GM18511 (cell line): ENCODE data around the gene DERL2.

Experiments used
- ATAC-seq: cut with Tn5 transposase; IDR thresholded peaks from one replicate; pipeline ENCODE4 v1.9.1; 2021; ENCODE audit warnings: mild to moderate bottlenecking, moderate library complexity; ENCODE audit not compliant: unreplicated experiment

DERL2 gene

DNA sequence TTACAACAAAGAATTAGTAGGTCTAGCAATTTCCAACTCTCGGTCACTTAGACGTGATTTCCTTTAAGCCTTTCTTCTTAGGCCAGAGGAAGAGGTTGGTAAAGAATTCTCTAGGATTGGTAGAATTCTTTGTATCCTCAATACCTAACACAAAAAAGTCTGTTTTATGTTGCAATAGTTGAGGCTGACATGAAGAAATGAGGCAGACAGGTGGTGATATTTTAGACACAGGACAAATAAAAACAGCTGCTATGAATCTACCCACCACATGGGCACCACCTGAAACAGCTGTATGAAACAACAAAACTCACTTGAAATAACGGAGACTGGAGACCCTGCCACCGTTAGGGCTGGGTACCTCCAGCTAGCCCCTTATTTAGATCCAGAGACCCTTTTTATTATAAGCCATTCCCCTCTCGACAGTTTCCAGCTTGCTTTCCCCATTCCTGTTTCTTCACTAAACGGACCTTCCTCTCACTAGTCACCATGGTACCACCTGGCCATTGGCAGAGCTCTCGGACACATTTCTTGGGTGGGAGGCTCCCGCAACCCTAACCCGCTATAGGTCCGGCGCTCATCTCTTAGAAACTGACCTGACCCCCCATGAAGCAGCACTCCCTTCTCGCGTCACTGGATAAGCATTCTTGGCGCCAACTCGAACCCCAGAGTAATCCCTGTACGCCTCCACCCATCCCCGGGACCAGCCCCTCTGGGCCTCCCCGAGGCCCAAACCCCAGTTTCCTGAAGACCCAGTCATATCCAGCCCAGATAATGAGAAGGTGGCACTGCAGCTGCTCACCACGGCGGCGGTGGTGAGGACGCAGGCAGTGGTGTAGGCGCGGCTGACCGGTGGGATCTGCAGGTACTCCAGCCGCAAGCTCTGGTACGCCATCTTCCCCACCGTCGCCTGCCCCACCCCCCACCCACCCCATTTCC lies at the start of gene DERL2:
DERL2 (minus strand) TSS at position 909 of the 936 bp plus-strand sequence; CDS start at position 892, 17 bp downstream.
- ATAC-seq = peak; percentile 30

DNA sequence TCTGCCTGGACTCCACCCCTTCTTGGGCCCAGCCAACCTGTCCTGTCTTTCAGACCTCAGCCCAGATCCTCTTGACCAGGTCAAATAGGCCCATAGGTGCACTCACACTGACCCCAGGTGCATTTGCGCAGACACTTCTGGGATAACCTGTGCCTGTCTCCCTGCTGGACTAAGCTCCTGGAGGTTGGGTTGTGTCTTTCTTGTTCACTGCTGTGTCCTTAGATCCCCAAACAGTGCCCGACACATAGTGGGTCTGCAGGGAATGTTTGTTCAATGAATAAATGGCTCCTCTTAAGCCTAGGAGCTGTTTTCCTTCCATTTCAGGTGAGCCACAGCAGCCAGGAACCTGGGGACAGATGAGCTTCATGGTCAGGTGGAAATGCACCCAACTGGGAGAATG lies 49.5 kb upstream of the DERL2 start:
- ATAC-seq = no peak

DNA sequence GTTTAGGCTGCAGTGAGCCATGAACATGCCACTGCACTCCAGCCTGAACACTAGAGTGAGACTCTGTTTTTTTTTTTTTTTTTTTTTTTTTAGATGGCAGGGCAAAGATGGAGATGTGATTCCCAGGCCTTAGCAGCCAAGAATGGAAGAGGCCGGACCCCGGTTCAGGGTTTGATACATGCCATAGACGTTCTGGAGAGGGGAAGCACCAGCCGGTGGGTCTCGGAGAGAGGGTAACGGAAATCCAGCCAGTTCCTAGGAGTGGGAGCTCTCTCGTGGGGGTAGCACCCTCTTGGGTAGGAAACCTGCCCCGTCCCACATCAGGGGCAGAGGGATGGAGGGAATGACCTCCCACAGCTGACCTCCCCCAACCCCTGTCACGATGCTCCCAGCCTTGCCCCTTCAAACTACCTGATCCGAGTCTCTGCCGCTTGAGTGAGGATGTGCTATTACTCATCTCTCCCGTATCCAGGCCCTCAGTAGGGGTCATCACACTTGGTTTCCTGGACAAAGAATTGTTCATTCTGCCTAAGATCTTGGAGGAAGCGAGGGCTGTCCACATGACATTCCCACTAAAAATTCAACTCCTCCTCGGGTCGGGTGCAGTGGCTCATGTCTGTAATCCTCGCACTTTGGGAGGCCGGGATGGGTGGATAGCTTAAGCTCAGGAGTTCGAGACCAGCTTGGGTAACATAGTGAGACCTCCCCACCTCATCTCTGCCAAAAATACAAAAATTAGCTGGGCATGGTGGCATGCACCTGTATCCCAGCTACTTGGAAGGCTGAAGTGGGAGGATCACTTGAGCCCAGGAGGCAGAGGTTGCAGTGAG lies 47.7 kb upstream of the DERL2 start:
- ATAC-seq = no peak

DNA sequence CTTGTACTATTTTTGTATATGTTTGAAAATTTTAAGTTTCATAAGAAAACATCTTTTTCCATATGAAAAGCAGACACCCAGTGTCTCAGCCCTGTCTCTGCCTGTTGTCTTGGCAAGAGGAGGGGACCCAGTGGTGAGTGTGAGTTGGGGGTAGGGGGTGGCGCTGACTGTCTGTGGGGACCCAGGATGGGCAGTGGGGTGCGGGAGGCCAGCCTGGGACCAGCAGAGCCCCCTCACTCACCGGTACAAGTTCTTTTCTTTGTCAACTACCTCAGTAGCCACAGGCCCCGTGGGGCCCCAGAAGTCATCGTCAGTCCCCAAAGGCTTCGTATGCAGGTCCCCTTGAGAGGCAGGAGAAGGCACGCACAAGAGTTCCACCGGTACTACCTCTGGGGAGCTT lies 46.6 kb upstream of the DERL2 start:
- no peak for ATAC-seq

DNA sequence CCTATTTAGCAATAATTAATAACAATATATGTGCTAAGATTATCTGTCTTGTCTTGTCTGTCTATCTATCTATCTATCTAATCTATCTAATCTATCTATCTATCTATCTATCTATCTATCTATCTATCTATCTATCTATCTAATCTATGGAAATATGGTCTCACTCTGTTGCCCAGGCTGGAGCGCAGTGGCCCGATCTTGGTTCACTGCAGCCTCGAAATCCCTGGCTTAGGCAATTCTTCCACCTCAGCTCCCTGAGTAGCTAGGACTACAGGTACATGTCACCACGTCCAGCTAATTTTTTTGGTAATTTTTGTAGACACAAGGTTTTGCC lies 45.1 kb upstream of the DERL2 start:
- ATAC-seq = no peak

DNA sequence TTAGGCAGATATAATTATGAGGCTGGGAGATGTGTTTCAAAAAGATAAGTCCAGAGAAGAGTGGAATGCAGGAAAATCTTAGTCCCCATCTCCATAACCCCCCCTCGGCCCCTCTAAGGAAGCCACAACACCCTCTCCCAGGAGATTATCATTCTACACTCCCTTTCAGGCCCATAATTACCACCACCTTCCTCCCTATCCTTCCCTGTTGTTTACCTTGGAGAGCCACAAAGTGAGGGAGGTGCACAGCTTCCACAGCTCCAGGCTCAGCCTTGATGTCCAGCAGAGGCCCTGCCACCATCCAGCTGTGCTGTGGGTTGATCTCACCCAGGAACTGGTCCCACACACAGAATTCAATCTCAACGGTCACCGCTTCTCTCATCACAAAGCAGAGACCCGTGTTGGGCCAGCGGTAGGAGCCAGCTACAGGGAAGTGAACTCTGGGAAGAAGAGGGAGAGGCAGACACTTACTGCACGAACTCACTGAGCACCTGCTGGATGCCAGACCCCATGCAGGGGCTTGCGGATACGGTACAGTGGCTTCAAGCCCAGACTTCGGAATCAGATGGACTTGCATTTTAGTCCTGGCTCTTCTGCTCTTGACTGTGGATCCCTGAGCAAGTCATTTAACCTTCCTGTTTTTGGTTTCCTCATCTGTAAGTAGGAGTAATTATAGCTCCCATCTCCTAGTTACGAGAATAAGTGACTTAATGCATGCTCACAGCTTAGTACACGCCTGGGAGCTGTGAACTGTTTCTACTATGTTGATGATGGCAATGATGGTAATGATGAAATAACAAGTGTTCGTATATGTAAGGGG lies 44.5 kb upstream of the DERL2 start:
- ATAC-seq = no peak

DNA sequence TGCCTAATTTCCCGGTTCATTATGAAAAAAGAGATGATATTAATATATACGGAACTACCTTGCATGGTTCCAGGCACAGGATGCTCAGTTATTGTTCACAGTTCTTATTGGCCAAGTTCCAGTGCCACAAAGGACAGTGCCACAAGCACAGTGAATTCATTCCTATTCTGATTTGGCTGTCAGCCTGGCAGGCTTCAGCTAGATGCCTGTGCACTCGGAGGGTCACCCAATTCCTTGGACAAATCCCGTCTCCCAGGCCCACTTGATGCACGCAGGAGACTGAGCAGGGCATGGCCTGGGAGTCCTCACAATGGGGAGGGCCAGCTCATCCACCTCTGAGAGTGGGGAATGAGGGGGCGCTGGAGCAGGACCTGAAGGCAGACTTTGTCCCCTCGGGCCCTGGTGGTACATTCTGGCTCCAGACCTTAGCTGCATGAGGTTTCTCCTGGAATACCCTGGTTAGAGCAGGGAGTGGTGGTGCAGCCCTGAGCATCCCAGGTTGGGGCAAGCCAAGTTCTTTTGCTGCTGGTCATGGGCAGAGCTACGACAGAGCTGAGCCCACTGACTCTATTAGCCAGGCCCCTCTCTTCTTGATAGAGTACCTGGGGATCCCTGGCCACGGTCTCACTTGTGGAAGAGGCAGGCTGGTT lies 41.7 kb upstream of the DERL2 start:
- no peak for ATAC-seq

DNA sequence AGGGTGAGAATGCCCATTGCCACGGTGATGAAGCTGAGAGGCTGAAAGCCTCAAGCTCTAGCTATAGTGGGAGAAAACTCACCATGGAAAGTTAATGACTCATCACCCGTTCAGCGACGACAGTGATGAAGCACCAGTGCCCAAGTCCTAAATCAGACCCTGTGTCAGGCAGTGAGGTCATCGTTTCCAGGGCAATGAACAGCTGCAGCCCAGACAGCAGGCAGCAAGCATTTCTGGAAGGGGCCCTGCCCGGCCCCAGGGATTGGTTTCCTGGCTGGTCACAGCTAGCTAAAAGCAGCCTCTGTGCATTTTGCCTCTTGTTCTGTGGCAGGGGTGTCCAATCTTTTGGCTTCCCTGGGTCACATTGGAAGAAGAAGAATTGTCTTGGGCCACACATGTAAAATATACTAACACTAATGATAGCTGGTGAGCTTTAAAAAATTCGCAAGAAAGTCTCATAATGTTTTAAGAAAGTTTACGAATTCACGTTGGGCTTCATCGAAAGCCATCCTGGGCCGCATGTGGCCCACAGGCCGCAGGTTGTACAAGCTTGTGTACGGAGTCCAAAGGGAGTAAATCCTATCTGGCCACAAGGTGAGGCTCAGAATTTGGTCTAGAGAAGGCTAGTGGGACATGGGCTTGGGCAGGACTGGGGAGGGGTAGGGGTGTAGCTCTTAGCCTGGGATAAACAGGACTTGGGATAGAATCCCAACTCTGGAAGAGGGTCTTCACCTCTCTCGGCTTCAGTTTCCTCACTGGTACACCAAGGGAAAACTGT lies 41.0 kb upstream of the DERL2 start:
- no peak for ATAC-seq

DNA sequence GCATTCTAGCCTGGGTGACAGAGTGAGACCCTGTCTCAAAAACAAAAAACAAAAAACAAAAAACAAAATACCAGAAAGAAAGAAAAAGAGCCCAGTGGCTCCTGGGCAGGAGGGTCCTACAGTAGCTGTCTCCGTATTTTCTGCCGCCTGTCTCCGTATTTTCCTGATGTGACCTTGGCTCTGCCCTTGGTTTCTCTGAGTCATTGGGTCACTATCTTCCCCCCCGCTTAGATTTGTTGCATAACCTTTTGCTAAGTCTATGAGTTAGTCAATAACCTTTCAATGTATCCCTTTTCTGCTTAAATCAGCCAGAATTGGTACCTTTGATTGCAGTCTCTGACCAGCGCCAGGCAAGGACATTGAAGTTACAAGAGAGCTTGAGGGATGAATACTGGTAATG lies 37.3 kb upstream of the DERL2 start:
- ATAC-seq = no peak

DNA sequence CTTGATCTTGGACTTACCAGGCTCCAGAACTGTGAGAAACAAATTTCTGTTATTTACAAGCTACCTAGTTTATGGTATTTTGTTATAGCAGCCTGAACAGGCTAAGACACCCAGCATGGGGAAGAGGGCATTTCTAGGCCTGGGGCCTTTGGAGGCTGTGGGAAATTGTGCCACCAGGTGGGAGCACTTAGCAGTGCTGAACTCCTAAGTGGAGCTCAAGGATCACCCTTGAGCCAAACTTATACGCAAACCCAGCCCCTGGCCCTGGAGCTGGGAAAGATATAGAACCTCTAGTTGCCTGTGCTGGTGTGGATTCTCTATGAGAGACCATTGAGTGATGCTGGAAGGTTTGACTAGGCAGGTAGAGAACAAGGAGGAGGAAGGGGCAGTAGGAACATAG lies 36.5 kb upstream of the DERL2 start:
- no peak for ATAC-seq

DNA sequence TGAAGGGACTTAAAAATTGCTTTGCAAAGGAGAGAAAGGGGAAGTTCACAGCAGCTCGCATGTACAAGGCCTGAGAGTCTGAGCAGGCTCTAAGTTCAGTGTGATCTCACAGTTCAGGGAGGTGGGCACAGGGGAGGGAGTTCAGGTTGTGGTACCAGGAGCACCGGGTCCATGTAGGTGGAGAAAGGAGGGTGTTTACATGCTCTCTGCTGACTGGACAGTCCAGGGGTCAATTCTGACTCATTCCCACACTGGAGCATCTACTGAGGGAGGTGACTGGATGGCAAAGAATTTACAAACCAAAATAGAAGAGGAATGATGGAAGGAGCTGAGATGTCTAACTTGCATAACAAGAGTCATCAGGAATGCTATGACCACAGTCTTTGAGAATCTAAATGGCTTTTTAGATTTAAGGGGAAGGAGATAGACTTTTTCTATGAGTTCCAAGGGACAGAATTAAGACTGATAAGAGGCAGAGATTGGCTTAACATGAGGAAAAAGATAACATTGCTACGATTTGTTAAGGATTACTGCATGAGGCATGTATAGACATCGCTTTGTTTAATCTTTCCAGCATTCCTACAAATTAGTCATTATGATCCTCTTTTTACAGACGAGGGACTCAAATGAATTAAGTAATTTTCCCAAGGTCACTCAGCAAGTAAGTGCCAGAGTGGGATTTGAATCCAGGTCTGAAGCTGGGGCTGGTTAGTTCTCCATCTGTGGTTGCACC lies 30.2 kb upstream of the DERL2 start:
- no peak for ATAC-seq

DNA sequence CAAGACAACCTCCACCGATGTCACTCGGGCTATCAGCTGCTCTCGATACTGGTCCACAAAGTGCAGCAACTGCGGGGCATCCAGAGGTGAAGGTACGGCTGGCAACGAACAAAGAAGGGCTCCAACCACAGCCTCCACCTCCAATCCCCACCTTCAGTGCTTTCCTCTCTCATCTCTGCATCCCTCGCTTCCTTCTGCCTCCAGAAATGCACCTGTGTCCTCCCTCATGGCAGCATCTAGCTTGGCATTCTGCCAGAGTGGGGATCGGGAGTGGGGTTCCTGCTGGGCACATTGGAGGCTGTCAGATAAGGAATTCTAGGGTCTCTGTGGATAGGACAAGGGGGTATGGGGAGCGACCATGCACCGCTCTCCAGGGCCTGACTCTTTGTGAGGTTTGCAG lies 29.0 kb upstream of the DERL2 start:
- no peak for ATAC-seq

DNA sequence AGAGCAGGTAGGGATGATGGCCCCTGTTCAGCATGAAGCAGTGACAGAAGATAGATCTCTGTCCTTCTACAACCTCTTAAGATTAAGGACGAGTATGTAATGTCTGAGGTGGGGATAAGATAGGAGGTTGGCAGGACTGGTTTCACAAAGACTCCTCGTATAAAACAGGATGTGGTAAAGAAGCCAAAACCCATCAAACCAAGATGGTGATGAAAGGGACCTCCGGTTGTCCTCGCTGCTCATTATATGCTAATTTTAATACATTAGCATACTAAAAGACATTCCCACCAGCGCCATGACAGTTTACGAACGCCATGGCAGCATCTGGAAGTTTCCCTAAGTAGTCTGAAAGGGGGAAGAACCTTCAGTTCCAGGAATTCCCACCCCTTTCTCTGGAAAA lies 27.6 kb upstream of the DERL2 start:
- no peak for ATAC-seq

DNA sequence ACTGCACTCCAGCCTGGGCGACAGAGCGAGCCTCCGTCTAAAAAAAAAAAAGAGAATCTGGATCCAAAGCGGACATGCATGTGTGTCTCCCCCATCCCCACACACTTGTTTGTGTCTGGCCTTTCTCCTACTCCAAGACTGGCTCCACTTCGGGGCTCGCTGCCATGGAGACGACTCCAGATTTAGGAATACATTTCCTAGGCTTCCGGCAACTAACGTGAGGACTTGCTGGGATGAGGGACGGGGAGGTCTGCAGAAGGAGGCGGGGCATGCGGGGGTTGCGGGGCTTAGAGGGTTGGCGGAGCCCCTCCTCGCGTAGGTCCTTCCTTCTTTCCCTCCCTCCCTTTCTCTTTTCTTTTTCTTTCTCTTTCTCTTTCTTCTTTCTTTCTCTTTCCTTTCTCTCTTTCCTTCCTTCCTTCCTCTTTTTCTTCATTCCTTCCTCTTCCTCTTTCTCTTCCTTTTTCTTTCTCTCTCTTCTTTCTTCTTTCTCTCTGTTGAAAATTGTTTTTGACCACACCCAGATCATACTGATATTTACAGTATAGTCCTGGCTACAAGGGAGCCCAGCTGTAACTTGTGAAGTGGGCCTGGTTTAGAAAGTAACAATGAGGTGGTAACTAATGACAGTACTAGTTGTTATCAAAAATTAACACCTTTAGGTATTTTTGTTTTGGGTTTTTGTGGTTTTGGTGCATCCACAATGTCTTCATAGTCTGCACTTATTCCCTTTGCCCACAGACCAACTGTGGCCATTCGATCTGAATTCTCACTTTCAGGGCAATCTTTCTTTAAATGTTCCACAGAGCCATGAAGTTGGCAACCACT lies 25.6 kb upstream of the DERL2 start:
- no peak for ATAC-seq

DNA sequence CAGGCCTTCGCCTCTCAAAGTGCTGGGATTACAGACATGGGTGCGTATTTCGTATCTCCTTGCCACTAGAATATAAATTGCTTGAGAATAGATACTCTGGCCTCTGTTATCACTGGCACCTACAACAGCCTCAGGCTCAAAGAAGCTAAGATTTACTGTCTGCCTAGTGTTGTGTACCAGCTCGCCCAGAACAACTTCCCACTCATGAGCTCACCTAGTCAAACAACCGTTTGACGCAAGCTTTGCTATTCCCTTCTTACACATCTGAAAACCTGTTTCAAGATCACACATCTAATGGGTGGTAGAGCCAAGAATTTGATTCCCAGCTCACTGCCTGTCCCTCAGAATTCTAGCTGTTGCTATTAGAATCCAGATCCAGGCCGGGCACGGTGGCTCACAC lies 24.8 kb upstream of the DERL2 start:
- ATAC-seq = no peak

DNA sequence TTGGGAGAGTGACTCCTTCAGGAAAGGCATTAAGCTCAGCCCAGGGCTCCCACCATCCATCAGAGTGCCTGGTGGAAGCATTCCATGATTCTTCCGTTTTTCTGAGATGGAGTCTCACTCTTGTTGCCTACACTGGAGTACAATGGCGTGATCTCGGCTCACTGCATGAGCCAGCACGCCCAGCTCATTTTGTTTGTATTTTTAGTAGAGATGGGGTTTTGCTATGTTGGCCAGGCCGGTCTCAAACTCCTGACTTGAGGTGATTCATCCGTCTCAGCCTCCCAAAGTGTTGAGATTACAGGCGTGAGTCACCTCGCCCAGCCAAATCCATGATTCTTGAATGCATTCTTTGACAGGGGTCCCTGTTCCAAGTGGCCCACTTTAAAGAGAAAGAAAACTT lies 23.5 kb upstream of the DERL2 start:
- ATAC-seq = no peak

DNA sequence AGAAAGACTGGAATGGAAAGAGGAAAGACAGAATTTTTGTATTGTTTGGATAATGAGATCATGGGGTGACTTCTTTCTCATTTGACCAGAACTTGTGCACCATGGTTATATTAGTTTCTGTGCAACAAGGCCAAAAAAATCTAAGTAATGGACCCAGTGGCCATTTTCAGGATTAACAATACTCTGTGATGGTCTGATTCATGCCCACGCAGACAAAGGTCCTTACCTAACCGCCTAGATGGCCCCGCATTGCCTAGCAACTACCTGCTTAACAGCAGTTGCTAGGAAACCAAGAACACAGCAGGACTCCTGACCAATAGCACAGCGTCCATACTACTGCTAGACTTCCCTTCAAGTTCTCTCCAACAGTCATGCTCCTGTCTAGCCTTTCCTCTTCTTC lies 22.8 kb upstream of the DERL2 start:
- ATAC-seq = no peak

DNA sequence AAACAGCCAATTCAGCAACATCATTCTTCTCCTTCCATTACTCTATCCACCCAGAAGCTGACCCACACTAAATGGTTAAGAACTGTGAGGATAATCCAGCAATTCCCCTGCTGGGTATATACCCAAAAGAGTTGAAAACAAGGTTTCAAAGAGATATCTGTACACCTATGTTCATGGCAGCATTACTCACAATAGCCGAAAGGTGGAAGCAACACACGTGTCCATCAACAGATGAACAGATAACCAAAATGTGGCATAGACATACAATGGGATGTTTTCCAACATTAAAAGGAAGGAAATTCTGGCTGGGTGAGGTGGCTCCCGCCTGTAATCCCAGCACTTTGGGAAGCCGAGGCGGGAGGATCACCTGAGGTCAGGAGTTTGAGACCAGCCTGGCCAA lies 20.3 kb upstream of the DERL2 start:
- no peak for ATAC-seq
